Left colon (tissue), 2 donors: ENCODE results near the gene MKRN2OS. TPM values are rescaled to one million over a fixed set of nuclear protein-coding genes. Genes with fewer than 3 reads are reported as not detected.

ENCODE experiments used
- ATAC-seq: fragments of 200-7000 bp; cut with Tn5 transposase; one replicate; pipeline ENCODE4 v1.9.1; 2020; ENCODE audit warnings: mild to moderate bottlenecking, moderate library complexity
- DNase-seq, 2 donors: peaks; one replicate each; pipeline ENCODE4 v3.0.0-alpha.2; 2020
- intact Hi-C, 2 donors: fragments of 100-400 bp; cut with DNase I in 1 of 2; cut with micrococcal nuclease in 1 of 2; formaldehyde crosslinking; loops; one replicate each; pipeline versions ENCODE4 v1.11.2 to v1.14.0; 2022; cut with DNase I, micrococcal nuclease
- total RNA-seq, 2 donors: library from RNA; stranded (reverse); fragmentation: NEBNext Ultra II Directional; extraction: Animal tissue kit (Norgen Biotek cat#: 25700); gene quantifications; one replicate each; pipeline ENCODE4 v1.2.1, GENCODE V29; 2021
- donor health status: DM: no; HTN: no; CAD: no.
- donor health status: DM: yes; HTN: yes; CAD: no.

MKRN2OS gene
- total RNA-seq, 2 donors from 2014 or later, result 4.4 to 6.9 TPM

GRCh38 chr3:12489832-12490231, 55.5 kb downstream of the MKRN2OS start:
- intact Hi-C loops, result no loop called here
- ATAC-seq, result no peak
- no peak for DNase-seq

Other genes starting within 250 kb of the MKRN2OS start
- 10 to 100 TPM; 17.7 to 18.4 TPM for gene TSEN2, start 61.0 kb downstream of the MKRN2OS start, total RNA-seq
- 10 to 100 TPM; 17.2 to 21.6 TPM for gene MKRN2, start 11.6 kb upstream of the MKRN2OS start, total RNA-seq
- 10 to 100 TPM; 75.3 to 80.5 TPM for gene RAF1, start 118.6 kb upstream of the MKRN2OS start, total RNA-seq
- not detected for gene TMEM40, start 213.8 kb upstream of the MKRN2OS start, total RNA-seq